Lower leg skin (tissue), 3 donors: ENCODE measurements around the gene HEPN1.

Experiments used
- CTCF ChIP-seq, 3 donors: fragments of 450-650 bp; IDR thresholded peaks; one replicate each; pipeline ENCODE4 v1.5.1; 2016; ENCODE audit warnings: antibody characterized with exemption in 3 of 3, mild to moderate bottlenecking in 3 of 3, moderate library complexity in 2 of 3
- POLR2A ChIP-seq, 2 donors: fragments of 450-650 bp; IDR thresholded peaks; one replicate each; pipeline ENCODE4 v1.6.1; 2016 to 2017; ENCODE audit warnings: antibody characterized with exemption in 2 of 2, mild to moderate bottlenecking in 1 of 2, moderate library complexity in 1 of 2

GRCh38 chr11:124951341-124951740 lies 32.3 kb downstream of the HEPN1 start:
- TF ChIP-seq CTCF (IDR thresholded peaks at IDR 0.05) (no peak), POLR2A (IDR thresholded peaks at IDR 0.05) (no peak)
